Lower leg skin (tissue), 3 donors: ENCODE measurements around the gene NOS1.

ENCODE experiments used
- POLR2A ChIP-seq, 2 donors: fragments of 450-650 bp; IDR thresholded peaks; one replicate each; pipeline ENCODE4 v1.6.1; 2016 to 2017; ENCODE audit warnings: antibody characterized with exemption in 2 of 2, mild to moderate bottlenecking in 1 of 2, moderate library complexity in 1 of 2
- TF ChIP-seq, protein P1 (sequence below), 3 donors: fragments of 450-650 bp; IDR thresholded peaks; one replicate each; pipeline ENCODE4 v1.5.1; 2016; ENCODE audit warnings: antibody characterized with exemption in 3 of 3, mild to moderate bottlenecking in 3 of 3, moderate library complexity in 2 of 3

DNA sequence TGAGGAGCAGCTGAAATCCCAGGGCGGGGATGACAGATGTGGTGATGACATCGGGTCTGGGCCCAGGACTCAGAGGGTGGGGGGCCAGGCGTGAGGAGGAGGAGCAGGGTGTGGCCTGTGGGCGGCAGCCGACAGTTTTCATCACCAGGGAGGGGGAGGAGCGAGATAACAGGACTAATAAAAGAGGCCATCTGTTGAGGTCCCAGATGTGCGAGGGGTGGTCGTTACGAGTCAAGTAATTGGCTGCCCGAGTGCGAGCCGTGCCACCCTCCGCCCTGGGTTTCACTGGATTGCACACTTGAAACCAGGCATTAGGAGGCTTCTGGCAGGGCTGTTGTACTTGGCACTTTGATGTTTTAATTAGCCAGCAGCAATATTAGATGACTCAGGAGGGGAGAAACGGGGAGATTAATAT, 67.2 kb downstream of the NOS1 start:
- TF ChIP-seq, protein P1, sequence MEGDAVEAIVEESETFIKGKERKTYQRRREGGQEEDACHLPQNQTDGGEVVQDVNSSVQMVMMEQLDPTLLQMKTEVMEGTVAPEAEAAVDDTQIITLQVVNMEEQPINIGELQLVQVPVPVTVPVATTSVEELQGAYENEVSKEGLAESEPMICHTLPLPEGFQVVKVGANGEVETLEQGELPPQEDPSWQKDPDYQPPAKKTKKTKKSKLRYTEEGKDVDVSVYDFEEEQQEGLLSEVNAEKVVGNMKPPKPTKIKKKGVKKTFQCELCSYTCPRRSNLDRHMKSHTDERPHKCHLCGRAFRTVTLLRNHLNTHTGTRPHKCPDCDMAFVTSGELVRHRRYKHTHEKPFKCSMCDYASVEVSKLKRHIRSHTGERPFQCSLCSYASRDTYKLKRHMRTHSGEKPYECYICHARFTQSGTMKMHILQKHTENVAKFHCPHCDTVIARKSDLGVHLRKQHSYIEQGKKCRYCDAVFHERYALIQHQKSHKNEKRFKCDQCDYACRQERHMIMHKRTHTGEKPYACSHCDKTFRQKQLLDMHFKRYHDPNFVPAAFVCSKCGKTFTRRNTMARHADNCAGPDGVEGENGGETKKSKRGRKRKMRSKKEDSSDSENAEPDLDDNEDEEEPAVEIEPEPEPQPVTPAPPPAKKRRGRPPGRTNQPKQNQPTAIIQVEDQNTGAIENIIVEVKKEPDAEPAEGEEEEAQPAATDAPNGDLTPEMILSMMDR (IDR thresholded peaks at IDR 0.05) = no peak
- no peak for TF ChIP-seq POLR2A (IDR thresholded peaks at IDR 0.05)
